Keratinocyte (primary cell): ENCODE results near the gene ENO1. TPM values are rescaled to one million over a fixed set of nuclear protein-coding genes. Genes with fewer than 3 reads are reported as not detected.
"Not testable (repeated sequence)": the region's sequence is repeated elsewhere in the genome, so short reads cannot be mapped to it uniquely, and the experiment has no call there.

Source experiments
- DNase-seq: peaks from one replicate; pipeline ENCODE4 v3.0.0-alpha.2; 2011; ENCODE audit warnings: low read depth, missing footprints, low spot score
- FAIRE-seq: peaks from 2 replicates; lab custom pipeline; 2011; peaks lifted over from hg19 to GRCh38; lab: Jason Lieb, UNC
- H2AFZ ChIP-seq: 2 replicates; pipeline ENCODE4 v1.6.0; 2012; ENCODE audit warnings: low read length, control low read depth, inconsistent platforms; ENCODE audit not compliant: control insufficient read depth
- H3K27ac ChIP-seq: 2 replicates; pipeline ENCODE4 v1.5.1; 2011; ENCODE audit warnings: low read length; ENCODE audit not compliant: control insufficient read depth, insufficient read depth
- H3K27me3 ChIP-seq: 3 replicates; pipeline ENCODE4 v1.6.0; 2011; ENCODE audit warnings: low read length; ENCODE audit not compliant: control insufficient read depth, insufficient read depth; ENCODE audit errors: extremely low read depth
- H3K36me3 ChIP-seq, 2 experiments: 2 replicates in 1 of 2; 3 replicates in 1 of 2; pipeline ENCODE4 v1.5.1; 2011; ENCODE audit warnings: low read length in 2 of 2, mild to moderate bottlenecking in 1 of 2; ENCODE audit not compliant: control insufficient read depth in 2 of 2, insufficient read depth in 2 of 2; ENCODE audit errors: extremely low read depth in 1 of 2
- H3K4me1 ChIP-seq: 3 replicates; pipeline ENCODE4 v1.5.1; 2011; ENCODE audit warnings: low read length; ENCODE audit not compliant: control insufficient read depth, insufficient read depth; ENCODE audit errors: extremely low read depth
- H3K4me2 ChIP-seq: 3 replicates; pipeline ENCODE4 v1.6.0; 2011; ENCODE audit warnings: low read depth, low read length; ENCODE audit not compliant: control insufficient read depth, insufficient read depth; ENCODE audit errors: extremely low read depth
- H3K4me3 ChIP-seq, 3 experiments: fragments of 200-600 bp in 1 of 3; sonication (generic) in 1 of 3; 2 replicates in 2 of 3; 3 replicates in 1 of 3; pipeline ENCODE4 v1.5.1; 2011 to 2016; ENCODE audit warnings: low read length in 3 of 3, mild to moderate bottlenecking in 3 of 3, control low read depth in 2 of 3, inconsistent platforms in 1 of 3, low read depth in 1 of 3, mixed read lengths in 1 of 3, mixed run types in 1 of 3, moderate library complexity in 1 of 3; ENCODE audit not compliant: control insufficient read depth in 2 of 3, insufficient read depth in 2 of 3; ENCODE audit errors: extremely low read depth in 1 of 3
- H3K79me2 ChIP-seq: 2 replicates; pipeline ENCODE4 v1.6.0; 2012; ENCODE audit warnings: low read length; ENCODE audit not compliant: control insufficient read depth, insufficient read depth
- H3K9ac ChIP-seq: 3 replicates; pipeline ENCODE4 v1.6.0; 2011; ENCODE audit warnings: low read length; ENCODE audit not compliant: control insufficient read depth, insufficient read depth; ENCODE audit errors: extremely low read depth
- H3K9me1 ChIP-seq: 3 replicates; pipeline ENCODE4 v1.6.0; 2011; ENCODE audit warnings: low read length; ENCODE audit not compliant: control insufficient read depth, insufficient read depth; ENCODE audit errors: extremely low read depth
- H3K9me3 ChIP-seq: 2 replicates; pipeline ENCODE4 v1.5.1; 2012; ENCODE audit warnings: low read depth, low read length; ENCODE audit not compliant: control insufficient read depth
- H4K20me1 ChIP-seq: 3 replicates; pipeline ENCODE4 v1.6.0; 2011; ENCODE audit warnings: low read length; ENCODE audit not compliant: control insufficient read depth, insufficient read depth; ENCODE audit errors: extremely low read depth
- EZH2 ChIP-seq: IDR thresholded peaks from one replicate; pipeline ENCODE4 v1.6.1; 2012; ENCODE audit warnings: inconsistent platforms, mild to moderate bottlenecking, low read length, moderate library complexity
- dilution Hi-C: fragments of 300-500 bp; cut with MboI; formaldehyde crosslinking; loops from one replicate; pipeline ENCODE4 v1.7.0; 2020; ENCODE audit warnings: low sequenced_read_pairs; ENCODE audit not compliant: extremely low pct_ligation_motif_present
- polyA plus RNA-seq, 5 experiments: library from polyadenylated mRNA; depleted of rRNA in 3 of 5; stranded (reverse) in 3 of 5; stranded (forward) in 1 of 5; unstranded in 1 of 5; fragments of >200 nt; gene quantifications; 1 replicate in 1 of 5; 2 replicates in 3 of 5; 3 replicates in 1 of 5; pipeline versions ENCODE4 v1.2.1 to v1.2.3, GENCODE V29; 2011 to 2012; ENCODE audit warnings: missing spikeins in 2 of 5, low read depth in 1 of 5, low replicate concordance in 1 of 5
- TF ChIP-seq, protein P1 (sequence below), 3 experiments: IDR thresholded peaks in 1 of 3; conservative IDR thresholded peaks in 1 of 3; optimal IDR thresholded peaks in 1 of 3; 2 replicates in 2 of 3; 3 replicates in 1 of 3; pipeline versions ENCODE3 to v1.5.1; 2011; ENCODE audit warnings: low read length in 3 of 3, mild to moderate bottlenecking in 3 of 3, moderate library complexity in 2 of 3, control low read depth in 1 of 3, inconsistent platforms in 1 of 3; ENCODE audit not compliant: insufficient read depth in 2 of 3; ENCODE audit errors: extremely low read depth in 1 of 3

Gene ENO1
- polyA plus RNA-seq, 1 donor (not counting 4 experiments of a cell fraction or from before 2014, with no cell fraction given), result 1,908 TPM

DNA sequence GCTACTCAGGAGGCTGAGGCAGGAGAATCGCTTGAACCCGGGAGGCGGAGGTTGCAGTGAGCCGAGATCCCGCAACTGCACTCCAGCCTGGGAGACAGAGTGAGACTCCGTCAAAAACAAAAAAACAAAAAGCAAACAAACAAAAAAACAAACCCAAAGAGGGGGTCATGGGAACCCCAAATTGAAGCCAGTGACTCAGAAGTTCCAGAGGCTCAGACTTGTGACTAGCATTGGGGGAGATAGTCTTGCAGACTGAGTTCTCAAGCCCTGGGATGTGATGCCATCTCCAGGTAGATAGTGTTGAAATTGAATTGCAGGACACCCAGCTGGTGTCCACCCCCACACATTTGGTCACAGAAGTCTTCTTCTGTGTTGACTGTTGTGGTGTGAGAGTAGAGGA is 24.9 kb upstream of the ENO1 start:
- no peak for FAIRE-seq
- no peaks in the 10 kb centered on the region for H3K27me3 ChIP-seq
- no peaks in the 10 kb centered on the region for H3K9me1 ChIP-seq
- no peaks in the 10 kb centered on the region for H3K79me2 ChIP-seq
- no peak overlapping the region for H2AFZ ChIP-seq
- no peaks in the 10 kb centered on the region for H3K9me3 ChIP-seq
- dilution Hi-C loops, result no loop called here
- peaks cover 39% of the 10 kb centered on the region for H3K4me1 ChIP-seq
- TF ChIP-seq EZH2, result no peak
- TF ChIP-seq, protein P1, sequence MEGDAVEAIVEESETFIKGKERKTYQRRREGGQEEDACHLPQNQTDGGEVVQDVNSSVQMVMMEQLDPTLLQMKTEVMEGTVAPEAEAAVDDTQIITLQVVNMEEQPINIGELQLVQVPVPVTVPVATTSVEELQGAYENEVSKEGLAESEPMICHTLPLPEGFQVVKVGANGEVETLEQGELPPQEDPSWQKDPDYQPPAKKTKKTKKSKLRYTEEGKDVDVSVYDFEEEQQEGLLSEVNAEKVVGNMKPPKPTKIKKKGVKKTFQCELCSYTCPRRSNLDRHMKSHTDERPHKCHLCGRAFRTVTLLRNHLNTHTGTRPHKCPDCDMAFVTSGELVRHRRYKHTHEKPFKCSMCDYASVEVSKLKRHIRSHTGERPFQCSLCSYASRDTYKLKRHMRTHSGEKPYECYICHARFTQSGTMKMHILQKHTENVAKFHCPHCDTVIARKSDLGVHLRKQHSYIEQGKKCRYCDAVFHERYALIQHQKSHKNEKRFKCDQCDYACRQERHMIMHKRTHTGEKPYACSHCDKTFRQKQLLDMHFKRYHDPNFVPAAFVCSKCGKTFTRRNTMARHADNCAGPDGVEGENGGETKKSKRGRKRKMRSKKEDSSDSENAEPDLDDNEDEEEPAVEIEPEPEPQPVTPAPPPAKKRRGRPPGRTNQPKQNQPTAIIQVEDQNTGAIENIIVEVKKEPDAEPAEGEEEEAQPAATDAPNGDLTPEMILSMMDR (optimal IDR thresholded peaks at IDR 0.05 in 1 of 3, IDR thresholded peaks at IDR 0.05 in 1 of 3, conservative IDR thresholded peaks at IDR 0.05 in 1 of 3; ENCODE audit: extremely low read depth in 1 of 3, insufficient read depth in 2 of 3, low read length in 3 of 3), result peak in 2 of 3 experiments; percentile 15 to 50
- peak overlapping the region; percentile 53 for H3K4me2 ChIP-seq
- peak overlapping the region; percentile 71 for H3K27ac ChIP-seq
- DNase-seq, result no peak
- no peaks in the 10 kb centered on the region for H4K20me1 ChIP-seq
- H3K4me3 ChIP-seq, result no peak overlapping the region
- H3K36me3 ChIP-seq, result no peaks in the 10 kb centered on the region
- no peak overlapping the region for H3K9ac ChIP-seq

DNA sequence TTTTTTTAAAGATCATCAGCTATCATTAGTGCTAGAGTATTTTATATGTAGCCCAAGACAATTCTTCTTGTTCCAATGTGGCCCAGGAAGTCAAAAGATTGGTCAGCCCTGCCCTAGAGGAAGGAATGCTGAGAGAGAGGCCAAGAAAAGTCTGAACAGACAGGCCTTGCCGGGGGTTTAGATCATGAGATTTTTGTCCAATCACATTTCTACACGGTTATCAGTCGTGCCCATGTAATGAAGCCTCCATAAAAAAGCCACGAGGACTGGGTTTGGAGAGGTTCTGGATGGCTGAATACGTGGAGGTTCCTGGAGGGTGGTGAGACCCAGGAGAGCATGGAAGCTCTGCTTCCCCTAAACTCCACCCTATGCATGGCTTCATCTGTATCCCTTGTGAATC is 24.3 kb upstream of the ENO1 start:
- H3K4me2 ChIP-seq, result peak overlapping the region; percentile 32
- TF ChIP-seq EZH2, result no peak
- TF ChIP-seq, protein P1 (optimal IDR thresholded peaks at IDR 0.05 in 1 of 3, IDR thresholded peaks at IDR 0.05 in 1 of 3, conservative IDR thresholded peaks at IDR 0.05 in 1 of 3; ENCODE audit: extremely low read depth in 1 of 3, insufficient read depth in 2 of 3, low read length in 3 of 3), result peak in 2 of 3 experiments; percentile 9 to 36
- H3K36me3 ChIP-seq, result no peaks in the 10 kb centered on the region
- no peak overlapping the region for H3K4me3 ChIP-seq
- dilution Hi-C loops, result no loop called here
- DNase-seq (peak; percentile 75), FAIRE-seq (no peak)
- H3K9ac ChIP-seq, result no peak overlapping the region
- H3K4me1 ChIP-seq, result peaks cover 39% of the 10 kb centered on the region
- H3K9me1 ChIP-seq, result no peaks in the 10 kb centered on the region
- peak overlapping the region; percentile 56 for H2AFZ ChIP-seq
- peak overlapping the region; percentile 68 for H3K27ac ChIP-seq
- H3K27me3 ChIP-seq, result no peaks in the 10 kb centered on the region
- no peaks in the 10 kb centered on the region for H3K79me2 ChIP-seq
- H3K9me3 ChIP-seq, result no peaks in the 10 kb centered on the region
- H4K20me1 ChIP-seq, result no peaks in the 10 kb centered on the region

DNA sequence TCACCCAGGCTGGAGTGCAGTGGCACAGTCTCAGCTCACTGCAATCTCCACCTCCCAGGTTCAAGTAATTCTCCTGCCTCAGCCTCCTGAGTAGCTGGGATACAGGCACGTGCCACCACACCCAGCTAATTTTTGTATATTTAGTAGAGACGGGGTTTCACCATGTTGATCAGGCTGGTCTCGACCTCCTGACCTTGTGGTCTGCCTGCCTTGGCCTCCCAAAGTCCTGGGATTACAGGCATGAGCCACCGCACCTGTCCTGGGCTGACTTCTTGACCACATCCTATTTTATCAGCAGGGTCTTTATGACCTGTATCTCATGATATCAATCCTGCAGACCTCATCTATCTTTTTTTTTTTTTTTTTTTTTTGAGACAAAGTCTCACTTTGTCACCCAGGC is 22.2 kb upstream of the ENO1 start:
- H4K20me1 ChIP-seq, H3K4me2 ChIP-seq, H3K4me3 ChIP-seq, H2AFZ ChIP-seq, DNase-seq, FAIRE-seq, H3K79me2 ChIP-seq, H3K27ac ChIP-seq, H3K36me3 ChIP-seq, H3K9ac ChIP-seq, H3K9me3 ChIP-seq, H3K9me1 ChIP-seq, dilution Hi-C loops, H3K27me3 ChIP-seq: not testable (repeated sequence)
- H3K4me1 ChIP-seq, result peaks cover 50% of the 10 kb centered on the region
